Glomerular visceral epithelial cell (primary cell): ENCODE data around the gene SPEG.
A peak's percentile ranks its signal among the peaks of the same experiment; 100 is the strongest.
"Not testable (repeated sequence)": the region's sequence is repeated elsewhere in the genome, so short reads cannot be mapped to it uniquely, and the experiment has no call there.

Experiments used
- DNase-seq: peaks from one replicate; pipeline ENCODE4 v3.0.0-alpha.2; 2016; ENCODE audit errors: extremely low spot score

SPEG gene

GRCh38 chr2:219434718-219435525 is at the start of gene SPEG:
TSS of gene SPEG (plus strand) at chr2:219434843. CDS start at chr2:219434978, 135 bp downstream.
- DNase-seq = no peak

- DNase-seq = no peak
Measured at GRCh38 chr2:219384859-219385258, 49.8 kb upstream of the SPEG start.

- no peak for DNase-seq
Measured at GRCh38 chr2:219385958-219386520, 48.6 kb upstream of the SPEG start.

GRCh38 chr2:219386532-219387280 is 47.9 kb upstream of the SPEG start:
- DNase-seq = no peak

- DNase-seq = peak; percentile 96
Measured at GRCh38 chr2:219387306-219388120, 47.1 kb upstream of the SPEG start, which contains the start of gene DNPEP. TSS of gene DNPEP (minus strand) at chr2:219387912. CDS start at chr2:219387794, 118 bp downstream.

GRCh38 chr2:219388121-219388906 is 46.3 kb upstream of the SPEG start:
- DNase-seq = peak; percentile 98

- no peak for DNase-seq
Measured at GRCh38 chr2:219388907-219389156, 45.8 kb upstream of the SPEG start.

- no peak for DNase-seq
Measured at GRCh38 chr2:219392754-219393153, 41.9 kb upstream of the SPEG start.

- DNase-seq = not testable (repeated sequence)
Measured at GRCh38 chr2:219395056-219395455, 39.6 kb upstream of the SPEG start.

- DNase-seq = no peak
Measured at GRCh38 chr2:219395609-219396008, 39.0 kb upstream of the SPEG start.

GRCh38 chr2:219396863-219397457 is 37.7 kb upstream of the SPEG start:
- DNase-seq = no peak

- DNase-seq = no peak
Measured at GRCh38 chr2:219398721-219399363, 35.8 kb upstream of the SPEG start.

- DNase-seq = no peak
Measured at GRCh38 chr2:219399716-219400478, 34.7 kb upstream of the SPEG start.

- DNase-seq = no peak
Measured at GRCh38 chr2:219400562-219400961, 34.1 kb upstream of the SPEG start.

GRCh38 chr2:219401606-219402005 is 33.0 kb upstream of the SPEG start:
- no peak for DNase-seq

GRCh38 chr2:219402665-219403515 is 31.8 kb upstream of the SPEG start:
- peak; percentile 85 for DNase-seq

- DNase-seq = no peak
Measured at GRCh38 chr2:219403861-219404260, 30.8 kb upstream of the SPEG start.

GRCh38 chr2:219404291-219404910 is 30.2 kb upstream of the SPEG start:
- DNase-seq = no peak
